Fibroblast of villous mesenchyme (primary cell): Measurements from ENCODE around the gene EFCAB12. TPM values are rescaled to one million over a fixed set of nuclear protein-coding genes. Genes with fewer than 3 reads are reported as not detected.
A peak's percentile ranks its signal among the peaks of the same experiment; 100 is the strongest.
"Not testable (repeated sequence)": the region's sequence is repeated elsewhere in the genome, so short reads cannot be mapped to it uniquely, and the experiment has no call there.

ENCODE experiments used
- DNase-seq: peaks from one replicate; pipeline ENCODE4 v3.0.0-alpha.2; 2010; ENCODE audit warnings: low read depth
- H3K4me3 ChIP-seq: 2 replicates; pipeline ENCODE4 v1.5.1; 2011; ENCODE audit warnings: low read depth, mild to moderate bottlenecking, low read length
- total RNA-seq: library from RNA; depleted of rRNA; stranded (reverse); fragments of >200 nt; gene quantifications from 2 replicates; pipeline ENCODE4 v1.2.3, GENCODE V29; 2012
- TF ChIP-seq, protein P1 (sequence below): IDR thresholded peaks from 2 replicates; pipeline ENCODE4 v1.5.1; 2012; ENCODE audit warnings: low read depth, mild to moderate bottlenecking, low read length; ENCODE audit not compliant: insufficient read depth

The EFCAB12 gene
- total RNA-seq, 1 donor: not detected

DNA sequence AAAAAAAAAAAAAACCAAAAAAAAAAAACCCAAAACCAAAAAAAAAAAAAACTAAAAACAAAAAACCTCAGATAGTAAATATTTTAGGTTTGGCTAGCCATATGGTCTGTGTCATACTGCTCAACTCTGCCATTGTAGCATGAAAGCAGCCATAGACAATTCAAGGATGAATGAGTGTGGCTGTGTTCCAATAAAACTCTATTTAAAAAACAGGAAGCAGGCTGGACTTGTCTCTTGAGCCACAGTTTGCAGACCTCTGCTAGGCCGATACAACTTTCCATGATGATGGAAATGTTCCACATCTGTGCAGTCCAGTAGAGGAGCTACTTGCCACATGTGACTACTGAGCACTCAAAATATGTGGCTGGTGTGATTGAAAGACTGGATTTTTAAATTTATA, 11.1 kb downstream of the EFCAB12 start:
- DNase-seq: peak; percentile 96
- H3K4me3 ChIP-seq: no peak overlapping the region
- TF ChIP-seq, protein P1, sequence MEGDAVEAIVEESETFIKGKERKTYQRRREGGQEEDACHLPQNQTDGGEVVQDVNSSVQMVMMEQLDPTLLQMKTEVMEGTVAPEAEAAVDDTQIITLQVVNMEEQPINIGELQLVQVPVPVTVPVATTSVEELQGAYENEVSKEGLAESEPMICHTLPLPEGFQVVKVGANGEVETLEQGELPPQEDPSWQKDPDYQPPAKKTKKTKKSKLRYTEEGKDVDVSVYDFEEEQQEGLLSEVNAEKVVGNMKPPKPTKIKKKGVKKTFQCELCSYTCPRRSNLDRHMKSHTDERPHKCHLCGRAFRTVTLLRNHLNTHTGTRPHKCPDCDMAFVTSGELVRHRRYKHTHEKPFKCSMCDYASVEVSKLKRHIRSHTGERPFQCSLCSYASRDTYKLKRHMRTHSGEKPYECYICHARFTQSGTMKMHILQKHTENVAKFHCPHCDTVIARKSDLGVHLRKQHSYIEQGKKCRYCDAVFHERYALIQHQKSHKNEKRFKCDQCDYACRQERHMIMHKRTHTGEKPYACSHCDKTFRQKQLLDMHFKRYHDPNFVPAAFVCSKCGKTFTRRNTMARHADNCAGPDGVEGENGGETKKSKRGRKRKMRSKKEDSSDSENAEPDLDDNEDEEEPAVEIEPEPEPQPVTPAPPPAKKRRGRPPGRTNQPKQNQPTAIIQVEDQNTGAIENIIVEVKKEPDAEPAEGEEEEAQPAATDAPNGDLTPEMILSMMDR: no peak

GRCh38 chr3:129416415-129416814, 12.0 kb downstream of the EFCAB12 start:
- TF ChIP-seq, protein P1: no peak
- DNase-seq: peak; percentile 49
- no peak overlapping the region for H3K4me3 ChIP-seq

- no peak for DNase-seq
- TF ChIP-seq, protein P1: no peak
- H3K4me3 ChIP-seq: no peak overlapping the region
These were observed 12.6 kb downstream of the EFCAB12 start for GRCh38 chr3:129415830-129416229.

DNA sequence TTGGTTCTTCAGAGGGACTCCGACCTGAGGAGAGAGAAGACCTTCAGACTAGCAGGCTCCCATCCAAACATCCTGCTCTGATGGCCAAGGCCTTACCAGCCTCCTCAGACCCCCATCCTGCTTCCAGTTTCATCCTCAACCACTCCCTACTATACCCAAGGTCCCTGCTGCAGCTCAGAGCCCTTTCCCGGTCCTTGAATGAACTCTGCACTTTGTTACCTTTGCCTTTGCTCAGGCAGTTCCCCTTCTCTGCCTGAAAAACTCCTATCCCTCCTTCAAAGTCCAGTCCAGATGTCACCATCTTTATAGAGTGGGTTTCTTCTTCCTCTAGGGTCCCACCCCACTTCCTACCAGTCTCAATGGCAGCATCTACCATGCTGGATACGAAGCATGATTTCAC, 13.1 kb downstream of the EFCAB12 start:
- H3K4me3 ChIP-seq: no peak overlapping the region
- TF ChIP-seq, protein P1: no peak
- no peak for DNase-seq

DNA sequence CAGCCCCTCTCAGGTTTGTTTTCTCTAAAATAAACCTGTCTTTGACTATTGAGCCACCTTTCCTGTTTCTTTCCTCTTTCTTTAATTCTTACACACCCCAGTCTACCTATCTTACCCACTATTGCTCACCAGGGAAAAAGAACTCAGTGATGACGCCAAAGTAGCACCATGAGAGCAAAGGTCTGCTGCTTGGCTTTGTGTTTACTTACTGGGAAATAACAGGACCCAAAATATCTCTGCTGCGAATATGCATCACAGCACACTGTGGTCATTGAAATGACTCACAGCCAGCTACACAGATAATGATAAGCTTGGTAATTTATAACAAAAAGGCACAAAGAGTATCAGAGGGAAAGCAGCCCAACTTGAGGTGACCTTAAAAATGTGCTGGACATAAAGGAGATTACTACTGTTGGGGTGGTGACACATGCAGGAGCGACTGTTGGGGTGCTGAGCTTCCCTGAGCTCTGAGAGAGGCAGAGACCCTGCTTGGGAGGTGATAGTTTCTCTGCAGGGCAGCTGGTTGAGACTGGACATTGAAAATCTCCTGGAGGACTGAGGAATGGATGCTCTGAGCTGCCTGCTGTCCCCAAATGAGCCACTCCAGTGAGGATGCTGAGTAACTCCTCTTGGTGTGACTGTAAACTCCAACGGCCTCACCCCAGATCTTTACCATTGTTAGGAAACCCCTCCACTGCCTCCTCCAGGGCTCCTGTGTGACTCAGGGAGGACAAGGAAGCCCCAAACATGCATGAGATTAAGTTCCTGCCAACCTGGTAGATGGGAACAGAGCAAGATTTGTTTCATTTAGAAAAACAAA, 14.5 kb downstream of the EFCAB12 start:
- TF ChIP-seq, protein P1: no peak
- no peak overlapping the region for H3K4me3 ChIP-seq
- peak; percentile 99 for DNase-seq

GRCh38 chr3:129413238-129413637, 15.2 kb downstream of the EFCAB12 start:
- DNase-seq, H3K4me3 ChIP-seq: not testable (repeated sequence)

DNA sequence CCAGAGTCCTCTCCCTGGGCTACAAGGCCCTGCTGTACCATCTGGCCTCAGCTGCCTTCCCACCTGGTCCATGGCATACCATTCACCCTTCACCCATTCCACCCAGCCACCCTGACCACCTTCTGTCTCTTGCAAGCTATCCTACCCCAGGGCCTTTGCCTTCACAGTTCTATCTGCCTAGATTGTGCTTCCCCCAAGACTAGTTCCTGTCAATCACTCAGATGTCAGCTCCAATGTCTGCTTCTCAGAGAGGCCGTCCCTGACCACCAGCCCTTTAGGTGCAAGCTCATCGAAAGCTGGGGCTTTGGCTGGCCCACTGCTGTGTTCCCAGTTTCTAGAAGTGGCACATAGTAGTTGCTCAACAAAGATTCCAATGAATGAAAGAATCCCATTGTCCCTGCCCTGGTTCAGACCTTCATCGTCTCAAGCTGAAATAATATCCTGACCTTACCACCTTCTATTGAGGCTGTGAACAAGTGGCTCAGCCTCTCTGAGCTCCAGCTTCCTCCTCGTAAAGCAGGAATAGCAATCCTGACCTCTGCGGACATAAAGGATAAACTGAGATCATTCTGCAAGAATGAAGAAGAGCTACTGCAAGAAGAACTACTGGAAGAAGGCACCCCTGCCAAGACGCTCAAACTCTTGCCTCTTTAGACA, 15.8 kb downstream of the EFCAB12 start:
- DNase-seq: peak; percentile 93
- H3K4me3 ChIP-seq: no peak overlapping the region
- TF ChIP-seq, protein P1: no peak
